CD4-positive, alpha-beta T cell treated with Interleukin-6 at 100 ng/mL for 8 hours (primary cell): ENCODE results near the gene ZDHHC16.
"Not testable (repeated sequence)": the region's sequence is repeated elsewhere in the genome, so short reads cannot be mapped to it uniquely, and the experiment has no call there.

ENCODE experiments used
- DNase-seq: peaks from one replicate; pipeline ENCODE4 v3.0.0-alpha.2; 2020; ENCODE audit warnings: mixed read lengths, low spot score

The ZDHHC16 gene

GRCh38 chr10:97434557-97434956 is 11.4 kb upstream of the ZDHHC16 start:
- DNase-seq, result no peak

DNA sequence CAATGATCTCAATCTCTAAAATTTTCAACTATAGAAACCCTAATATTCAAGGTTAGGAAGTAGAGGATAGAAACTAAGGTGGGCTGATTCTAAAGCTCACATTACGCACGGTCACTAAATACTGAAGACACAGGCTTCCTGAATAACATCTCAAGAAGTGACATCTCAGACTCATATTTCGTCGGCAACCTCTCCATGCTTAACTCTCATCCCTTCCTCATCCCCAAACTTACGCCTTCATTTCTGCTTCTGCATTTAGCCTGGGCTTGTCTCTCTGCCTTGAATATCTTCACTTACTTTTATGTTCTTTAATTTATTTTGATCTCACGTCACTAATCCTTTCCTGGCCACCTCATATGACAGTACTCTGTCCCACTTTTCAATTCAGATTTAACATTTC is 10.8 kb upstream of the ZDHHC16 start:
- DNase-seq, result no peak

- DNase-seq, result no peak
These were observed 3.7 kb upstream of the ZDHHC16 start for GRCh38 chr10:97442277-97442676.

DNA sequence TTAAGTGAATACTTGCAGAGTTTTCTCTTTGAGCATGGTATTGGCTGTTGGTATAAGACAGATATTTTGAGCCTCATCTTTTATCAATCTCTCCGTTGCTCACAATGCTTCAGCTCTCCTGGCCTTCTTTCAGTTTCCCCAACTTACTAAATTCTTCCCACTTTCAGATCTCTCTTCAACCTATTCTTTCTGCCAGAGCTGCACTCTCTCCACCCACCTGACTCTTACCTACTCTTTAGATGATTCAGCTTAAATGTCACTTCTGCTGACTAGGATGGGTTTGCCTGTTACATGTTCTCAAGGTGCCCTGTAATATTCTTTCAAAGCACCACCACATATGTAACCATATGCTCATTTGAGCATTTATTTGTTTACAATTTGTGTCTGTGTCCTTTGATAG is 1.8 kb upstream of the ZDHHC16 start:
- DNase-seq, result no peak

GRCh38 chr10:97445357-97445721 is 636 bp upstream of the ZDHHC16 start:
- DNase-seq, result no peak

GRCh38 chr10:97450828-97451227 is 4.9 kb downstream of the ZDHHC16 start:
- DNase-seq, result no peak

DNA sequence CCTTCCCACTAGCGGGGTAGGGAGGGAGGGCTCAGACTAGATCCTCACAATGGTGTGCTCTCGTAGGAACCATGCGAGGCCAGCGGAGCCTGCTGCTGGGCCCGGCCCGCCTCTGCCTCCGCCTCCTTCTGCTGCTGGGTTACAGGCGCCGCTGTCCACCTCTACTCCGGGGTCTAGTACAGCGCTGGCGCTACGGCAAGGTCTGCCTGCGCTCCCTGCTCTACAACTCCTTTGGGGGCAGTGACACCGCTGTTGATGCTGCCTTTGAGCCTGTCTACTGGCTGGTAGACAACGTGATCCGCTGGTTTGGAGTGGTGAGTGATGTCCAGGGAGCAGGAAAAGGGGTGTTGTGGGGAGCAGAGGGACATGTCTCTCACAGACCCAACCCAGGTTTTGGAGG is 5.6 kb downstream of the ZDHHC16 start:
- DNase-seq, result no peak

- no peak for DNase-seq
These were observed 6.4 kb downstream of the ZDHHC16 start for GRCh38 chr10:97452352-97452751.

DNA sequence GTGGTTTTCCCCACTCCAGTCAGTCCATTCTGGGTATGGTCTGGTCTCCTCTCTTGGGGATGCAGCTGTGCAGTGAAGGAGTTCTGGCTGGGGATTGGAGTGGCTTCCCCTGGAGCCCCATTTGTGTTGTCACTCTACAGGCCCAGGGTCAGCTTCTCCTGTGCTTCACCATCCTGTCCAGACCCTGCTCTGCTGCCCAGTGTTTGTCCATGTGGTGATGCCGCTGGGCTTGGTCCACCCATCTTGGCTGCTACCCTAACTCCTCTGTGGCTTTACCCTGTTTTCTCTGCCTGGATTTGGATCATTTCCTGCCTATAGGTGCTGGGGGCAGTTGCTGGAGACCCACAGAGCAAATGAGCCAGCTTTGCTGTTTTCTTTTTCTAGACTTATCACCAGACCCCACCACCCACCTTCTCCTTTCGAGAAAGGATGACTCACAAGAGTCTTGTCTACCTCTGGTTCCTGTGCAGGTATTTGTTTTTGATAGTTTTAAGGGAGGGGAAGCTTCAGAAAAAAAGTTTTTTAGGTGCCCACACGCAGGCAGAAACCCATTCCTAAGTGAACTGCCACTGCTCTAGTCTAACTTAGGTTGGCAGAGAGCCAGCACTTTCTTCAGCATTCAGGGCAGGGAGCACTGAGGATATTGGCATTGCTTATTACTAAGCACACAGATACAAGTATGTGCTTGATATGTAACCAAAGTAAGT is 8.5 kb downstream of the ZDHHC16 start:
- peak; percentile 53 for DNase-seq

DNA sequence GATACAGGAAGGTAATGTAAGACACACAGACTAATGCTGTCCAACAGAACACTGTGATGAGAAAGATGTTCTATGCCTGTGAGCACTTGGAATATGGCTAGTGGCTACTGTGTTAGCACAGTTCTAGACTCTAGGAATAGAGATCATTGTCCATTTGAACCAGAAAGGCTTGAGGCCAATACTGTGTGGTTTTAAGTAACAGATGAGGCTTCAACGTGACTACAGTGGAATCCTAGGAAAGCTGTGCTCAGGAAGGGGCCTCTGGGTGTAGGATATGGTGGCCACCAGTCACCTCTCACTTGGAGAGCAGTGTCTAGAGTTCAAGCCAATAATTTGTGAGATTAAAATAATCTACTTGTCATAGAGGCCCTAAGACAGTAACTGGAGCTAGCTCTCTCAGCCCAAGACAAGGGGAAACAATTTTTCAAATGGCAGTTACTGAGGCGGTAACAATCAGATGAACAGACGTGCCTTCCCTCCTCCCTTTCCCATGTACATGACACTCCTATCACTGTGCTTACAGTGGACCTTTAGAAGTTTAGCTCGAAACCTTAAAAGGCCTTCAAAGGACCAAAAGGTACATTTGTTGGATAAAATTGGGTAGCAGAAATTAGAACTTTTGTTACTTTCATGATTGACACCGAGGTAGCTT is 10.2 kb downstream of the ZDHHC16 start:
- DNase-seq, result no peak

DNA sequence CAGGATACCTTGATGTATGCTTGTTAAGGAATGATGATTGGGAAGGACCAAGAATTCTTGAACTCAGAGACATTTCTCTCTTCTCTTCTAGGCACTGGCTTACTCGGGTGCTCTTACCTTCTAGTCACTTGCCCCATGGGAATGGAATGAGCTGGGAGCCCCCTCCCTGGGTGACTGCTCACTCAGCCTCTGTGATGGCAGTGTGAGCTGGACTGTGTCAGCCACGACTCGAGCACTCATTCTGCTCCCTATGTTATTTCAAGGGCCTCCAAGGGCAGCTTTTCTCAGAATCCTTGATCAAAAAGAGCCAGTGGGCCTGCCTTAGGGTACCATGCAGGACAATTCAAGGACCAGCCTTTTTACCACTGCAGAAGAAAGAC is 10.7 kb downstream of the ZDHHC16 start:
- DNase-seq, result no peak

GRCh38 chr10:97459111-97459510 is 13.1 kb downstream of the ZDHHC16 start:
- no peak for DNase-seq

DNA sequence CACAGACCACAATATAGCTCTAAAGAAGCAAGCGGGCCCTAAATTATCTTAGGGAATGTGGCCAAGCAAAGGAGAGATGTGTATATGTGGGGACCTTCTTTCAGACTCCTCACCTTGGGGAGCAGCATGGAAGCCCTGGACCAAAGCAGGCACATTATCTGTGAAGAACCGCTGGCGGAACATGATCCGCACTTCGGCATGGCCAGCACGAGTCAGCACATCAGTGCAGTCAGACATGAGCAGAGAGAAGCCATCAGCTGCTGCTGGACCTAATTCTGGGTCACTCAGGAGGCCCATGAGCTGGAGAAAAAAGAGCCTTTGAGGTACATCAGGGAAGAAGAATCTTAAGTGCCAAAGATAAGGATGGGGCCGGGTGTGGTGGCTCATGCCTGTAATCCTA is 14.0 kb downstream of the ZDHHC16 start:
- DNase-seq, result no peak

DNA sequence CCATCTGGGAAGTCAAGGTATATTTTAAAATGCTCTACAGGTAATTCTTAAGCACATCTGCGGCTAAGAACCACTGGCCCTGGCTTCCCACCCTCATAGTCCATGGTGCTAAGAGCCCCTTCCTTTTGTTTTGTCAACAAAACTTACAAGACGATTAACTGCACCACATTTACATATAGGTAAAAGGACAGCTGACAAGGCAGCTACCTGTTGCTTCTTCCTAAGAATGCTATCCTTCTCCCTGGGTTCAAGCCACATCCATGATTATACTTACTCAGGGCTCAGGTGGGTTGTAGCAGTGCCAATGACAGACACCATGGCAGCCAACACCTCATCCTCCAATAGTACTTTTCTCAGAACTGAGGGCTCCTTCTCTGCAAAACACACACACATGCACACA is 16.3 kb downstream of the ZDHHC16 start:
- no peak for DNase-seq

GRCh38 chr10:97463363-97464132 is 17.6 kb downstream of the ZDHHC16 start:
- peak; percentile 48 for DNase-seq

DNA sequence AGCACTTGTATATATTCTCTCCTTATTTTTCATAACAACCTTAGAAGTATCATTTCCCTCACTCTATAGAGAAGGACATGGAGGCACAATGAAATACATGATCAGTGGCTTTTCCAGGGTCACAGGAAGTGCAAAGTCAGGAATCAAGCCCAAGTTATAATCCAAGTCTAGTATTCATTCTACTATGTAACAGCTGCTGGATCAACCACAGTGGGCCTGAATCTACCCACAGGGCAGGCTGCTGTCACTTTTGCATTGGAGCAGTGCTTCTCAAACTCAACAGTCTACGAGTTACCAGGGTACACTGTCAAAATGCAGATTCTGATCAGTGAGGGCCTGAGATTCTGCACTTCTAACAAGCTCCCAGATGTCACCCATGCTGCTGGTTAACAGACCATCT is 18.3 kb downstream of the ZDHHC16 start:
- no peak for DNase-seq

- no peak for DNase-seq
These were observed 20.0 kb downstream of the ZDHHC16 start for GRCh38 chr10:97465982-97466381.

DNA sequence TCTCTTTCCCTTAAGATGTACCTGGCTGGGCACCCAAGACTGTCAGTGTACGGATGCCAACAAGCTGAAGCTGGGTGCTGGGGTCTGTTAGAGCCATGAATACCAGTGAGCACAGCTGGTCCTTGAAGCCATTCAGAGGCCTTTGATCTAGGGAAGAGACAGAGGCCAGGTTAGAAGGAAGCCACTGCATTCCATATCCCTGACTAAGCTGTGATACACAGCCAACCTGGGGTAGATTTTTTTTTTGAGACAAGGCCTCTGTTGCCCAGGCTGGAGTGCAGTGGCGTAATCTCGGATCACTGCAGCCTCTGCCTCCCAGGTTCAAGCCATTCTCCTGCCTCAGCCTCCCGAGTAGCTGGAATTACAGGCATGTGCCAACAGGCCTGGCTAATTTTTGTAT is 20.8 kb downstream of the ZDHHC16 start:
- no peak for DNase-seq

DNA sequence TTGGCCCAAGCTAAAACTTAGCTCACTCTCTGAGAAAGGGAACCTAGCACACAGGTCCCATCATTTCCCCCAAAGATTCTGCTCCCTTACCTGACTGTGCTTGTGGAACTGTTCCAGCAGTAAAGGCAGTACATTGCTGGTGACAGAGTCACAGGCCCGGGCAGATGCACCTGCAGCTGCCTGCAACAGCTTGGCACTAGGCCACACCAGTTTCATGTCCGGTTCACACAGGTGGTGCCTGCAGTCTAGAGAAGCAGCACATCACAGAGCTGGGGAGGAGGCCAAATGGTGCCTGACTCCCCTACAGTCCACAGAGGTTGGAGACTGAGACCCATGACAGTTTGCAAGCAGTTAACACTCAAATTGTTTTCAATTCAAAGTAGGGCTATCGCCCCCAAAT is 22.2 kb downstream of the ZDHHC16 start:
- no peak for DNase-seq

GRCh38 chr10:97468781-97469180 is 22.8 kb downstream of the ZDHHC16 start:
- DNase-seq, result not testable (repeated sequence)

GRCh38 chr10:97474918-97475317 is 28.9 kb downstream of the ZDHHC16 start:
- no peak for DNase-seq

DNA sequence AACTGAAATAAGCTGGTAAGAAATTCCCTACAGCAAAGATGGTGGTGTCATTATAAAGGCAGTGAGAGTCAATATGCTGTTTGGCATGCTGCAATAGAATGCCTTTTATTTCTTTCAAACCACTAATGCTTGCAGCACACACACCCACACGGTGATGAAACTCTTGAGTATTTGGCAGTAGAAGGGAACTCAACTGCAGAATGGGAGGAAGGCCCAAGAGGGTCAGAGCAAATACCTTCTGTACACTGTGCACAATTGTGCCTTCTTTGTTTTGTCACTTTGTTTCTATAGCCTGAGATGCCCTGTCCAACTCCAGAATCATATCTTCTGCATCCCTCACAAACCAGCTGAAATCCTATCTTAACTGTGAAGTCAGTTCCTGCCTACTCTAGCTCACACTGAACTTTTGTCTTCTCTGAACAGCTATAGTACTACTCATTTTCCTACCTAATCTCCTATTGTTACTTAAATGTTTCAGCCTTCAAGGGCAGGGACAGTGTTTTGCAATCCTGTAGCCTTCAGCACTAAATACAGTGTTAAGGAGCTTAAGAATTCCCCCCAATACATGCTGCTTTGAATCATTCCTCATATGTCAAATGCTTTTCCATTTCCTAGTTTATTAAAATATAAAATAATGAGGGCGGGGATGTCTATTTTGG is 30.1 kb downstream of the ZDHHC16 start:
- DNase-seq, result no peak

- DNase-seq, result not testable (repeated sequence)
These were observed 33.4 kb downstream of the ZDHHC16 start for GRCh38 chr10:97479410-97479809.
